Activated T-cell treated with anti-CD3 and anti-CD28 coated beads for 4 hours (primary cell): ENCODE data around the gene DCTN5.
"Not testable (repeated sequence)": the region's sequence is repeated elsewhere in the genome, so short reads cannot be mapped to it uniquely, and the experiment has no call there.

Experiments used
- DNase-seq: peaks from one replicate; pipeline ENCODE4 v3.0.0-alpha.2; 2020

Gene DCTN5

DNA sequence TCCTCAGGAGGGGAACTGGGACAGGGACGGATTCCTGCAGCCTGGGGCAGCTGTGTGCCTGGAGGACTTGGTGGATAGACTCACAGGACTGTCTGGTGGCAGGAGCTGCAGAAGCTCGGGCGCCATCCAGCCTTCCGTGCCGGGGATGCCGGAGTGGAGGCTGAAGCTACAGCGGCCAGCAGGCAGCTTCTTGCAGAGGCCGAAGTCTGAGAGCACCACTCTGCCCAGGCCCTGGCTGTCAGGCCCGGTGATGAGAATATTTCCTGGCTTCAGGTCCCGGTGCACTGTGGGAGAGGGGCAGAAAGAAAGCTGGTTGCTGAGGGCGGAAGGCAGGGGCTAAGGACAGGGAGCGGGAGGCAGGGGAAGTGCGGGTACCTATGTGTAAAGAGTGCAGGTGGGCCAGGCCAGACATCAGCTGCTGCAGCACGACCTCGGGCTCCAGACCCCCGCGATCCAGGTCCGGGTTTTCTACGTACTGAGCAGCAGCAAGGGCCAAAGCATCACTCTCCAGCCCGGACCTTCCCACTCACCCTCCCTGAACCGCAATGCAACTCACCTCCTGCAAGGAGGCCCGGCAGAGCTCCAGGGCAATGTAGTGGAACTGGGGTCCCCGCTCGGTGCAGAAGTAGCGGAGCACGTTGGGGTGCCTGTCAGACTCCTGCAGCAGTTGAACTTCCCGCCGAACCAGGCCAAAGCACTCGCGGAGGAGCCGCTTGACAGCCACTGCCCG, 53.5 kb downstream of the DCTN5 start:
- DNase-seq: no peak

DNA sequence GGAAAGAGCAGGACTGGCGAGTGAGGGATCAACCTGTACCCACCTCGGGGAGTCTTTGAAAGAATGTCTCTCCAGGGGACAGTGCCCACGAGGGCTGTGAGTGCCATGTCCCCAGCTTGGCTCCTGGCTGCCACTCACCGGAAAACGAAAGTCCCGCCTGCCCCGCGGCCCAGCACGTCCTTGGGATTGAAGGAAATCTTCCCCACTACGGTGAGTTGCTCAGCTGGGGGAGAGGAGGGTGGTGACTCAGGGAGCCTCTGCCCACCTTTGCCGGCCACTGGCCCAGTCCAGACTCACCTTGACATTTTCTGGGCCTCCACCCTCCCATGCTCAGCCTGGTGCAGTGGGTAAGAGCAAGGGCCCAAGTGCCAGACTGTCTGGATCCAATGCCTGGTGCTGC, 54.5 kb downstream of the DCTN5 start:
- DNase-seq: no peak

DNA sequence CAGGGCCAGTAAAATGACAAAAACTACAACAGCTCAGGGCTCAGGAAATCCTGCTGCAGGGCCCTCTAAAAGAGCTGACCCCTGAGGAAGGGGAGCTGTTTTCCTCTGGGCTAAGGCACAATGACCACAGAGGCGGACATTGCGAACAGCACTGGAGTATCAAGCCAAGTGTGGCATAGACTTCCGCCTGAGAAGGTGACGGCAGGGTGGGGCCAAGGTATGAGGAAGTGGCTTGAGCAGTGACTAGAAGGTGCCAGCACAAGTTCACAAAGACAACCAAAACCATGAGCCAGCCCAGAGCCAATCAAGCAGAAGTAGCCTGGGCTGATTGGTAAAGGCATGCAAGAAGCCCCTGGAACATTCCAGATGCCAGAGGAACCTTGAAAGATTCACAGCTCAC, 57.8 kb downstream of the DCTN5 start:
- DNase-seq: no peak

DNA sequence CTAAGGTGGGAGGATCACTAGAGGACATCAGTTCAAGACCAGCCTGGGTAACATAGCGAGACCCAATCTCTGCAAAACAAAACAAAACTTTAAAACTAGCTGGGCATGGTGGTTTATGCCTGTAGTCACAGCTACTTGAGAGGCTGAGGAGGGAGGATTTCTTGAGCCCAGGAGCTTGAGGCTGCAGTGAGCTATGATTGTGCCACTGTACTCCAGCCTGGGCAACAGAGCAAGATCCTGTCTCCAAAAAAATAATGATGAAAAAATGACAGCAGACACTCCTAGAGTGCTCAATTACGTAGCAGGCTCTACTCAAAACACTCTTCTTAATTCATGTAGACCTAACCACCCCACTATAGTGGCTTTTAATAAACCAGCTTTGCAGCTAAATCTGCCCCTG, 58.8 kb downstream of the DCTN5 start:
- no peak for DNase-seq

DNA sequence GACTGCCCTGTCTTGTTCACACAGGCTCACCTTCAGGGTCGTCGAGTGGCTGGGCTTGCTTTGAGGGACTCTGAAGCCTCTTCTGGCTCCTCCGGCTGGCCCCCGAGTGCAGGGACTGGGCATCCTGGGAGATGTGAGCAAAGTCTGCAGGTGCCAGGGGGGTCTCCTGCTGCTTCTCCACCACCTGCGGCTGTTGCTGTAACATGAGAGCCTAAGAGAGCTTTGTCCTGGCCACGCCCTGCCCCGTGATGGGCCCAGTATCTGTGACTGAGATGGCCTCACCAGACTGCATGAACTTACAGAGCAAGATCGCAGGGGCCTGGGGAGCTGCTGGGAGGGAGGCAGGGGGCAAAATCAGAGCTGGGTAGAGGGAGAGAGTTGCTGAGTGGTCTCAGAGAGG, 59.2 kb downstream of the DCTN5 start:
- no peak for DNase-seq

DNA sequence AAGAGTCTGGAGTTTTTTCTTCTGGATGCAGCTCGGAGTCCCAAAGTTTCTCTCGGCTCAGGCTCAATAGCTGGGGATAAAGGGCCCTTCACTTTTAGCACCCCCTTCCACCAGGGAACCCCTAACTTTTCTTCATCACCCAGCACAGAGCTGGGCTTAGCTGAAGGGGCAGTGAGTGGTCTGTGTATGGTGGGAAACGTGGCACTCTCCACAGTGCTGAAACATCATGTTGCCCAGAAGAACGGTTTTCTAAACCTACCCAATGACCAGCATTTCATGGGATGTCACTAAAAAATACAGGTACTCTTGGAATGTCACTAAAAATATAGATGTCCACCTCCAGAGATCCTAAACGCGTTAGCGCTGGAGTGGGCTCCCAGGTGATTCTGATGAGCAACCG, 59.8 kb downstream of the DCTN5 start:
- no peak for DNase-seq

DNA sequence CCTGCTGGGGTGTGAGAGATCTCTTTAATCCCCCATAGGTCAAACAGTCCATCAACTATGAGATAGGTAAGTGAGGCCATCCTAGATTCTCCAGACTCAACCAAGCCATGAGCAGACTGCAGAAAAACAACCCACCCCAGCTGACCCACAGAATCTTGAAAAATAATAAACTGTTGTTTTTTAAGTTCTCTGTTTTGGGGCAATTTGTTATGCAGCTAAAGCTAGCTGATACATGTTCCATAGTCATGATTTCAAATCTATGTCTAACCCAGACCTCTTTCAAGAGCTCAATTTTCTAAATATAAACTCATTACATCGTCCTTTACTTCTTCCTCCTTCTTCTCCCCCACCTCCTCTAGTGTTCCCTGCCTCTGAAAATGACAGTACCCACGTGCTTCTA, 61.7 kb downstream of the DCTN5 start:
- no peak for DNase-seq

DNA sequence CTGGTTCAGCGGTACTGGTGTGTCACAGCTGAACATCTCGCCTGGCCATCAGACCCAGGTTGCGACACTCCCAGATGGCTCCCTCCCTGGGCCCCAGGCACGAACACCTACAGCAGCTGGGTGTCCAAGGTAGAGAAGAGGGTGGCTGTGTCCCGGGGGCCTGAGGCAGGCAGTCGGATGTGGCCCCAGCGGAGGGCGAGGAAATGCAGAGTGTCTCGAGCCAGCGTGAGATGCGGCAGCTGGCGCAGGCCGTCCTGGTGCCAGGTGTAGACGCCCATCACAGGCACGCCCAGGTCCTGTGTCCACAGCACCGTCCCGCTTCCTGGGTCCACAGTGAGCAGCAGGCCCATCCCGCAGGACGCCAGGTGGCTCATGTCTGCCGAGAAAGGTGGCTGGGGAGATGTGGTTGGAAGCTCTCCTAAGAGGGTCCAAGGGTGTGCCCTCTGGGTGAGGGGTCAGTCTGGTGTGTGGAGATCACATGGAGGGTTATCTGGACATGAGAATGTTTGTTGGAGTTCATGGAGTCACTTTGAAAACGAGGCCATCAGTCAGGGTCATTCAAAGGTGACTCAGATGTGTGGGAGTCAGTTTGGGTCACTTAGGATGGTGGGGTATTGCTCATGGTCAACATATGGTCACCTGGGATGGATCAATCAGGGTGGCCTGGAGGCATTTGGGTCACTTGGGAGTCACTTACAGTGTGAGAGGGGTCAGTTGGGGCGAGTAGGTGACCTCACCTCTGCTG, 63.7 kb downstream of the DCTN5 start:
- DNase-seq: no peak

DNA sequence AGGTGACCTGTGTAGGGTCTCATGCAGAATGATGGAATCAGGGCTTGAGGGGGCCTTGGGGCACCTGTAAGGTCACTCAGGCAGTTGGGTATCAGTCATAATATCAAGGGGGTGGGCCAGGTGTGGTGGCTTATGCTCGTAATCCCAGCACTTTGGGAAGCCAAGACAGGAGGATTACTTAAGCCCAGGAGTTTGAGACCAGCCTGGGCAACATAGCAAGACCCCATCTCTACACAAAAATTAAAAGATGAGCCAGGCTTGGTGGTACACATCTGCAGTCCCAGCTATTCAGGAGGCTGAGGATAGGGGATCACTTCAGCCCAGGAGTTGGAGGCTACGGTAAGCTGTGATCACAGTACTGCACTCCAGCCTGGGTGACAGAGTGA, 64.2 kb downstream of the DCTN5 start:
- no peak for DNase-seq

DNA sequence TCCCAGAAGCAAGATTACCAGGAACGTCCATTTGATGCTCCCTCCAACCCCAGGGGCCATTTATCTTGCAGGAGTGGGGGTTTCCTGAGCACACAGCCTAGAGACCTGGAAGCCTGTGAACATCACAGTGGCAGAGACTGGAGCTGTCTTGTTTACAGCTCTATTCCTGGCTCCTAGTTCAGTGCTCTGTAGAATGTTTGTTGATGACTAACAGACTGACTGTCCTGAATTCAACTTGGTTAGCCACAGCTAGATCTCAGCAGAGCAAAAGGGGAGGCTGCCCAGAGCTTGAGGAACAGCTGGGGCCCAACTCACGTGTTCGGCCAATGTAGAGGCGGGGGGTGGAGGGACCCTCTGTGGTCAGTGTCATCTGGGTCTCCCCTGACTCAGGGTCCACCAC, 65.2 kb downstream of the DCTN5 start:
- DNase-seq: no peak

DNA sequence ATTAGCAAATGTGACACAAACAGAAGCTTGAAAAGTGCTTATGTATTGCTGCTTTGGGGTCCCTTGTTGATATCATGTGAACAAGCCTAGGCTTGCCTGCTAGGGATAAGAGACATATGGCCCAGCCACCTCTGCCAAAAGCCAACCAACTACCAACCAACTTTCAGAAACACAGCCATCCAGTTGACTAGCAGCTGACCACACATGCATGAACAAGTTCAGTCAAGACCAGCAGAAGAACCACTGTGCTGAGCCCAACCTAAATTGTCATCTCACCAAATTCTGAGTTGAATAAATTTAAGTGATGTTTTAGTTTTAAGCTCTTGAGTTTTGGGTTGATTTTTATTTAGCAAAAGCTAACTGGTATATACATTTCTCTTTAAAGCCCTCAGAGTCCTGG, 68.3 kb downstream of the DCTN5 start:
- DNase-seq: no peak

DNA sequence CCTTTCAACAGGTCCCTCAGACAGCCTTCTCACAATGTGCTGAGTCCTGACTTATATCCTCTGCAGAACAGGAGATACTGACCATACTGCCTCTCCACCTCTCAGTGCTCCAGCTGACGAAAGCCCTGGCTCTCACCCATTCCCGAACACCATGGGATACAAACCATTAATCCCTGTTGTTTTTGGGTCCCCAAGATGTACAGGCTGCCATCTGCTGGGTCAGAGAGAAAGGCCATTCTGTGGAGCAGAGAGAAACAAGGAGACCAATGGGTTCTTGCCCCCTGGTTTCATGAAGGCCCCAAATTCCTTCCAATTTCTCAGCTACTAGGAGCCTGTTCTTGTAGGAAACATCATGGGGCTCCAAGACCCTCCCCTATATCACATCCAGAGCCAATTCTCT, 68.7 kb downstream of the DCTN5 start:
- DNase-seq: no peak

DNA sequence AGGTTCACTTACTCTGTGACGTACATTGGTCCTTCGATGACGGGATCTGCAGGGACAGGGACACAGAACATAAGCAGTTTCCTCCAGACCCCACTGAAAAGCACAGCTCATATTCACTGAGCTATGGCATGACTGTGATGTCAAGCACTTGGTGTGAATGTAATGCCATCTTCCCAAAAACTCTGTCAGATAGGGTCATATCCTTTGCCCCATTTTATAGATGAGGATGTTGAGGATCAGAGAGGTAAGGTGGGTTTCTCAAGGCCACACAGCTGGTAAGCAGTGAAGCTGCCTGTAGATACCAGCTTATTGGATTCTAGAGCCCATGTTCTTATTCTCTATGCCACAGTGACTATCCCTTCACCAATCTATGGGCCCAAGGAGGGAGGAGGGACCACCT, 69.2 kb downstream of the DCTN5 start:
- no peak for DNase-seq

DNA sequence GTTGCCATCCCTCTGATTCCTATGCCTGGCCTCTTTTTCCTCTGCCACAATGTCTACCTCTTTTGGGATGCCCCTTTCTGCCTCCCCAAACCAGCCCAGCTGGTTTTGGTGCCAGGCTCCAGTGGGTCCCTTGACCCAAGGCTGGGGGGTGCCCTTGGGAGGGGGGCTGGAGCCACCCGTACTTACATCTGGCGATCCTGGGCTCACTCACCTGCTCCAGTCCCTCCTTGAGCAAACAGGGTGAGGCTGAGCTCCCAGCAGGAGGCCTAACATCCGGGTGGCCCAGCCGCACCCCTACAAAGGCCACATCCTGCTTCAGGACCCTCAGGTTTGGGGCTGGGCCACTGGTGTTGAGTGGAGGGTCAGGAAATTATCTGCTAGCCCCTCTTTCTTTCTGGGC, 70.5 kb downstream of the DCTN5 start:
- DNase-seq: no peak

DNA sequence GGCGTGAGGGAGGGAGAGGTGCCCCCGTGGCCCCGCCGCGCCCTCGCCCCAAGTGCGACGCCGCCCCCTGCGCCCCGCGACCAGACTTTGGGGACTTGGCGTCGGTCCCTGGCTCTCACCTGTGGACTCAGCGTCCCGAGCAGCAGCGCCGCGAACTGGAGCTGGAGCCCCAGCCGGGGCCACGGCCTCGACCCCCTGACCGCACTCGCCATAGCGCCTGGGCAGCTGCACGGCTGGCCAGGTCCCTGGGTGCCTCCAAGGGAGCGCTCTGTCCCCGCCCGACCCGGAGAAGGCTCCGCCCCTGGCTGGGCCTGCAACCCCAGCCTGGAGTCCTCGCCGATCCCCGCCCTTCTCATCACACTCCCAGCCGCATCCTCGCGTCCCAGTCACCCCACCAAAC, 71.7 kb downstream of the DCTN5 start, which contains the start of gene ERN2:
ERN2 (minus strand) TSS at position 247 of the 400 bp plus-strand sequence; CDS start at position 212, 35 bp downstream.
- DNase-seq: no peak

DNA sequence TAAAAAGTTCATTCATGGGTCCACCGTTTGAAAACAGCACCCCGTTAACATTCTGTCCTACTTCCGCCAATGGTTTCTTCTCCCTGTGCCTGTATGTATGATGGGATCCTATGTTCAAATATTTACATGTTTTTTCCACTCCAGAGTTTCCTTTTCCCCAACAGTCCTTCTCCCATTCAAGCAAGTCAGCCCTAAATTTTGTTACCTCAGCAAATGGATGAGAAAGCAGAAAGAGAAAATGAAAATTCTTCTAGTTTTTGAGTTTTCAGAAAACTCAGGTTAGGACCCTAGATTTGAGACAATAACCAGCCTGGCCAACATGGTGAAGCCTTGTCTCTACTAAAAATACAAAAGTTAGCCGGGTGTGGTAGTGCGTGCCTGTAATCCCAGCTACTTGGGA, 75.2 kb downstream of the DCTN5 start:
- DNase-seq: no peak

DNA sequence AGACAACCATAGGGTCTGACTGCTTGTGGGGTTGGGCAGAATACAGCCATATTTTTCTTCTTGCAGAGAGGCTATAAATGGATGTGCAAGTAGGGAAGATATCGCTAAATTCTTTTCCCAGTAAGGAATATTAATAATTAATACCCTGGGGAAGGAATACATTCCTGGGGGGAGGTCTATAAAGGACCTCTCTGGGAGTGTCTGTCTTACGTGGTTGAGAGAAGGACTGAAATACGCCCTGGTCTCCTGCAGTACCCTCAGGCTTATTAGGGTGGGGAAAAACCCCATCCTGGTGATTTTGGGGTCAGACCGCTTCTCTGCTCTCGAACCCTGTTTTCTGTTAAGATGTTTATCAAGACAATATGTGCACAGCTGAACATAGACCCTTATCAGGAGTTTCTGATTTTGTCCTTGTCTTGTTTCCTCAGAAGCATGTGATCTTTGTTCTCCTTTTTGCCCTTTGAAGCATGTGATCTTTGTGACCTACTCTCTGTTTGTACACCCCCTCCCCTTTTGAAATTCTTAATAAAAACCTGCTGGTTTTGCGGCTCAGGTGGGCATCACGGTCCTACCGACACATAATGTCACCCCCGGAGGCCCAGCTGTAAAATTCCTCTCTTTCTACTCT, 81.5 kb downstream of the DCTN5 start:
- DNase-seq: not testable (repeated sequence)

DNA sequence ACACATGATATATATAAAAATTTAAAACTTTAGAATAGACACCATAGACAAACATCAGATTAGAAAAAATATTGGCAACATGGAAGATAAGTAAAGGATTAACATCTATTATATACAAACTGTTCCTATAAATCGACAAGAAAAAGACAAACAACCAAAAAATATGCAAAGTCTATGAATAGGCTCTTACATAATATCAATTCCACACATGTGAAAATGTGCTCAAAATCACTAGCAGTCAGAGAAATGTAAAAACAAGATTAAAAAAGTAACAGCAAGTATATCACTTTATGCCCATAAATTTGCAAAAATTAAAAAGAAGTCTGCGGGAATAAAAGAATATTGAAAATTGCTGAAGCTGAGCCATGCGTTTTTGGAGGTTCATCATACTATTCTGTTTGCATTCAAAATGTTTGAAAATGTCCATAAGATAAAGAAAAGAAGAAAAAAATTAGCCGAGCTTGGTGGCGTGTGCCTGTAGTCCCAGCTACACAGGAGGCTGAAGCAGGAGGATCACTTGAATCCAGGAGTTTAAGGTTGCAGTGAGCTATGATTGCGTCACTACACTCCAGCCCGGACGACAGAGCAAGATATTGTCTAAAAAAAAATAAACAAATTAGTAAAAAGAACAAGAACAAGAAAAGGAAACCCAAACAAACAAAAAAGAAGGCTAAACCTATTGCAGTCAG, 83.0 kb downstream of the DCTN5 start:
- no peak for DNase-seq

DNA sequence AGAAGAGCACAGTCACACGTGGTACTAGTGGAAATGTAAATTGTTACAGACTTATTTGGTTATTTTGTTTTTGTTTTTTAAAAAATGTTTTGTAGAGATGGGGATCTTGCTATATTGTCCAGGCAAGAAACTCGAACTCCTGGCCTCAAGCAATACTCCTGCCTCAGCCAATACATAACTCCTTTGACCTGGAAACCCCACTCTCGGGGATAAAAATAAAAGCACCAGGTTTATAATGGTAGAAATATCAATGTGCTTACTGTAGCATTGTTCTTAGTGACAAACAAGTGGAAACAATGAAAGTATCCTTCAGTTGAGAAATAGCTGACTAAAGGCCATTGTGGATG, 83.5 kb downstream of the DCTN5 start:
- DNase-seq: no peak

DNA sequence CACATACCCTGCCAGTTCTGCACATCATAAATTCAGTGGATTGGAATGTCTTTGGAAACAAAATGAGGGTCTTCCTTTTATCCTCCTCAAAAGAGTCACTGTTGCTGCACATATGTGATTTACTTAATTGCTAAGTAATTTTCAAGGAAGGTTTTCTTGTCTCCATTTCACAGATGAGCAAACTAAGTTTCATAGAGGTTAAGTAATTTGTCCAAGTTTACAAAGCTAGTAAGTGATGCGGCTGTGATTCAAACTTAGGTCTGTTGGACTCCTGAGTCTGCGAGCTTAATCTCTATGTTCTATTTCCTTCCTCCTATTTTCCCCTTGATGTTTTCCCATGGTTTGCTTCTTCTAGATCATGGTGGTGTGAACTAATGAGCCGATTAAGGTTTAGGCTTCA, 85.4 kb downstream of the DCTN5 start:
- DNase-seq: no peak
